GM19467 (cell line): ENCODE measurements around the gene GOLGA6C.
"Not testable (repeated sequence)": the region's sequence is repeated elsewhere in the genome, so short reads cannot be mapped to it uniquely, and the experiment has no call there.

ENCODE experiments used
- ATAC-seq: cut with Tn5 transposase; IDR thresholded peaks from one replicate; pipeline ENCODE4 v1.9.1; 2021; ENCODE audit warnings: mild to moderate bottlenecking, moderate library complexity; ENCODE audit not compliant: unreplicated experiment

GOLGA6C gene

GRCh38 chr15:75314552-75315290, 56.6 kb downstream of the GOLGA6C start:
- ATAC-seq: no peak

GRCh38 chr15:75319231-75319897, 61.2 kb downstream of the GOLGA6C start:
- not testable (repeated sequence) for ATAC-seq
